GM12872 (cell line): Measurements from ENCODE around the gene AGPAT4.

Source experiments
- CTCF ChIP-seq: IDR thresholded peaks from 3 replicates; pipeline ENCODE4 v1.5.1; 2011; ENCODE audit warnings: low read depth, mild to moderate bottlenecking, low read length, moderate library complexity; ENCODE audit not compliant: insufficient read depth

The AGPAT4 gene

GRCh38 chr6:161151660-161152526 is 122.0 kb downstream of the AGPAT4 start:
- TF ChIP-seq CTCF = no peak

GRCh38 chr6:161151059-161151645 is 122.7 kb downstream of the AGPAT4 start:
- no peak for TF ChIP-seq CTCF

GRCh38 chr6:161150566-161150965 is 123.3 kb downstream of the AGPAT4 start:
- no peak for TF ChIP-seq CTCF

- TF ChIP-seq CTCF = no peak
Observed at GRCh38 chr6:161150136-161150535, 123.7 kb downstream of the AGPAT4 start.

GRCh38 chr6:161143663-161144430 is 130.0 kb downstream of the AGPAT4 start:
- no peak for TF ChIP-seq CTCF

- no peak for TF ChIP-seq CTCF
Observed at GRCh38 chr6:161142957-161143296, 130.9 kb downstream of the AGPAT4 start.

GRCh38 chr6:161141173-161141572 is 132.7 kb downstream of the AGPAT4 start:
- TF ChIP-seq CTCF = no peak
